Breast epithelium (tissue), 3 donors: Measurements from ENCODE around the gene ST7.

Experiments used
- CTCF ChIP-seq, 3 donors: fragments of 450-650 bp; IDR thresholded peaks; one replicate each; pipeline ENCODE4 v1.5.1; 2016 to 2017; ENCODE audit warnings: antibody characterized with exemption in 3 of 3, mild to moderate bottlenecking in 3 of 3, moderate library complexity in 3 of 3
- POLR2A ChIP-seq: fragments of 450-650 bp; IDR thresholded peaks from one replicate; pipeline ENCODE4 v1.6.1; 2016; ENCODE audit warnings: antibody characterized with exemption, mild to moderate bottlenecking, moderate library complexity

- TF ChIP-seq POLR2A (no peak), CTCF (IDR thresholded peaks at IDR 0.05) (no peak)
These were observed 252.6 kb downstream of the ST7 start for GRCh38 chr7:117205873-117206272.
